ENCODE measurements around the gene PI4KA.
"Not testable (repeated sequence)": the region's sequence is repeated elsewhere in the genome, so short reads cannot be mapped to it uniquely, and the experiment has no call there.

The PI4KA gene

DNA sequence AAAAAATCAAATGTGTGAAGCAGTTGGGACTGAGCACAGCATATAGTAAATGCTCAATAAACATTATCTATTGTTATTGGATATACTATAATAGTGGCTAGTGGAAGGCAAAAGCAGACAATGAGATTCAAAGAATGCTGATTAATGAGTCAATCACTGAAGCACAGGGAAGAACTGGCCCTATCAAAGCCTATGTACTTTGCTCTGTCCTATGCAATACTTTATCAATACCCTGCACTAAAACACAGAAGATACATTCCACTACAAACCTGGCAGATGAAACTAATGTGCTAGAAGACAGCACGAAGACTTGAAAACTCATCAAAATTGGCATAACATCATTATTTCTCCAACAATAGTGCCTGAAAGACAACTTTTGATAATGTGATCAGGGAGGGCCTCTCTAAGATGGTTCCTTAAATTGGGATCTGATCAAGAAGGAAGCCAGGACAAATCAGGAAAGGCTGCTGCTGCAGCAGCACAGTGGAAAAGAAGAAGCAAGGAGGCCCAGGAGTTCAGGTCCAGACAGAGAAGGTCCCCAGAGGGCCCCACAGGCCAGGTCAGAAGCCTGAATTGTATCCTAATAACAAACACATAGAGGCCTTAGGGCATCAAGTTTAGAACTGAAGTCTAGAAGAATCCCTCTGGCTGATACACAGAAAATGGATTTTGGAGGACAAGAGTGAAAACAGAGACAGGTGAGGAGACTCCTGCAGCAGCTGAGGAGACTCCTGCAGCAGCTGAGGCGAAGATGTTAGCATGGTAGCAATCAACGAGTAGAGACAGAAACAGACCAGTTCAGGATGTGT is 18.6 kb downstream of the PI4KA start:
- no peak for TF ChIP-seq ZFX (IDR thresholded peaks at IDR 0.05; ENCODE audit: borderline replicate concordance)
- TF ChIP-seq, protein P1, sequence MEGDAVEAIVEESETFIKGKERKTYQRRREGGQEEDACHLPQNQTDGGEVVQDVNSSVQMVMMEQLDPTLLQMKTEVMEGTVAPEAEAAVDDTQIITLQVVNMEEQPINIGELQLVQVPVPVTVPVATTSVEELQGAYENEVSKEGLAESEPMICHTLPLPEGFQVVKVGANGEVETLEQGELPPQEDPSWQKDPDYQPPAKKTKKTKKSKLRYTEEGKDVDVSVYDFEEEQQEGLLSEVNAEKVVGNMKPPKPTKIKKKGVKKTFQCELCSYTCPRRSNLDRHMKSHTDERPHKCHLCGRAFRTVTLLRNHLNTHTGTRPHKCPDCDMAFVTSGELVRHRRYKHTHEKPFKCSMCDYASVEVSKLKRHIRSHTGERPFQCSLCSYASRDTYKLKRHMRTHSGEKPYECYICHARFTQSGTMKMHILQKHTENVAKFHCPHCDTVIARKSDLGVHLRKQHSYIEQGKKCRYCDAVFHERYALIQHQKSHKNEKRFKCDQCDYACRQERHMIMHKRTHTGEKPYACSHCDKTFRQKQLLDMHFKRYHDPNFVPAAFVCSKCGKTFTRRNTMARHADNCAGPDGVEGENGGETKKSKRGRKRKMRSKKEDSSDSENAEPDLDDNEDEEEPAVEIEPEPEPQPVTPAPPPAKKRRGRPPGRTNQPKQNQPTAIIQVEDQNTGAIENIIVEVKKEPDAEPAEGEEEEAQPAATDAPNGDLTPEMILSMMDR (IDR thresholded peaks at IDR 0.05): no peak
- H3K27ac ChIP-seq: no peak overlapping the region

DNA sequence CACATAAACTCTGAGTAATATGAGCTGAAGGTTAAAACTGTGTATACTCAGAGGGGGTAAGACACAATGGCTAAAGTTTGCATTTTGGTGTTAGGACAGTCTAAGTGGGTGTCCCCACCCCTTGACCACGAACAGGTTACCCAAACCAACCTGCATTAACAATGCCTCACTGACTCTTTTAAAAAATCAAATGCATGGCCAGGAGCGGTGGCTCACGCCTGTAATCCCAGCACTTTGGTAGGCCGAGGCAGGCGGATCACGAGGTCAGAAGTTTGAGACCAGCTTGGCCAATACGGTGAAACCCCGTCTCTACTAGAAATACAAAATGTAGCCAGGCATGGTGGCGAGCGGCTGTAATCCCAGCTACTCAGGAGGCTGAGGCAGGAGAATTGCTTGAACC is 19.3 kb downstream of the PI4KA start:
- H3K27ac ChIP-seq: not testable (repeated sequence)

DNA sequence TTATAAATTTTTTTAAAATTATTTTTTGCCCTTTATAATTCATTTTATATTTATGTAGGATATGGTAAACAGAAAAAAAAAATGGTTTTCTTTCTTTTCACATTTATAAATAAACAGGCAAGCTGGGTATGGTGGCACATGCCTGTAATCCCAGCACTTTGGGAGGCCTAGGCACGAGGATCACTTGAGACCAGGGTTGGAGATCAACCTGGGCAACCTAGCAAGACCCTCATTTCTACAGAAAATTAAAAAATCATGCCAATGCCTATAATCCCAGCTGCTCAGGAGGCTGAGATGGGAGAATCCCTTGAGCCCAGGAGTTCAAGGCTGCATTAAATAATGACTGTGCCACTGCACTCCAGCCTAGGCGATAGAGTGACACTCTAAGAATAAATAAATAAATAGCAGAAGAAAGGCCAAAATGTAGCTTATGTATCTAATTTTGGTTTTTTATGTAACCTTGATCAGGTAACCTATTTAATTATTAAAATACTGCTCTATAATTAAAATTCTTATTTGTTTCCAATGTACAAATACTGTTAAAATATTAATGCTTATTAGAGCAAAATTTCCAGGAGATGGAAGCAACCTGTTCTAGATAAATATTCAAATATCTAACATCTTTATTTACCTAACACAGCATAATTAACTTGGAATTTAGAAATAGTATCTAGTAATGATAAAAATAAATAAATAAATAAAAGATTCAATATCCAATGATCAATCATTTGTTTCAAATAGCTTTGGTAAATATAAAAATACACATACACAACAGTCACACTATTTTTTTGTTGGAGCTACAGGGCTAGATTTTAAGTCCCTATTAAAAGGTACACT is 21.4 kb downstream of the PI4KA start:
- H3K27ac ChIP-seq: no peak overlapping the region
- TF ChIP-seq, protein P1 (IDR thresholded peaks at IDR 0.05): no peak
- no peak for TF ChIP-seq ZFX (IDR thresholded peaks at IDR 0.05; ENCODE audit: borderline replicate concordance)

DNA sequence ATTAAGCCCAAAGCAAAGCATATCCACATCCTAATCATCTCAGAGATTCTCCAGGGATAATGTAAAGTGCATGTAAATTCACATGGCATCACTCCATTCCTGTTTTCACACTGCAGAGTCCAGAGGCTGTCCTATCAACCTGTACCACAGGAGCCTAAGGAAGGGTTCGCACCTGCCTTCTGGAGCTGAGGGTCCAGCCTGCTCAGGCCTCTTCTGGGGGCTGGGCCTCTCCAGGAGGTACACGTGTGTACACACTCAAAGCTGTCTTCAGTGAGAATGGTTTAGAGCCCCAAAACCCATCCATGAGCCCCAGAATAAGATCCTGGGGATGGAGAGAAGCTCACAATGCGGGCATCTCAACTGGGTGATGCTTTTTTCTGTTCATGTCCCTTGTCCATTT is 23.9 kb downstream of the PI4KA start:
- no peak overlapping the region for H3K27ac ChIP-seq
- TF ChIP-seq, protein P1 (IDR thresholded peaks at IDR 0.05): no peak
- no peak for TF ChIP-seq ZFX (IDR thresholded peaks at IDR 0.05; ENCODE audit: borderline replicate concordance)

DNA sequence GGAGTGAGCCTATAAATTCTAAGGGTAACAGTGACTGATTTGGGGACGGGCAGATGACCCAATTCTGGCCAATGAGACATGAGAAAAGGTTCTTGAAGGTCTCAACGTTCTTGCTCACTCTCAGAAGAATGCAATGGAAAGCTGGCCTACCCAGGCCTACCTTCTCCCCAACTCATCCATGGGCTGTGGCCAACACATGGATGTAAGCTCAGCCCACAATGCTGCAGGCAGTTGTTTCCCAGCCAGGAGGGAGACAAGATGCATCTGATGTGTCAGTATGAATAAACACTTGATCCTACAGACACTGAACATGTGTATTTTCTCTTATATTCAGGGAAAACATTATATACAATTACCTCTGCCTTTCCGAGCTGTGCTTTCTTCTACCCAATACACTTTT is 24.4 kb downstream of the PI4KA start:
- H3K27ac ChIP-seq: no peak overlapping the region
- TF ChIP-seq, protein P1 (IDR thresholded peaks at IDR 0.05): no peak
- no peak for TF ChIP-seq ZFX (IDR thresholded peaks at IDR 0.05; ENCODE audit: borderline replicate concordance)

DNA sequence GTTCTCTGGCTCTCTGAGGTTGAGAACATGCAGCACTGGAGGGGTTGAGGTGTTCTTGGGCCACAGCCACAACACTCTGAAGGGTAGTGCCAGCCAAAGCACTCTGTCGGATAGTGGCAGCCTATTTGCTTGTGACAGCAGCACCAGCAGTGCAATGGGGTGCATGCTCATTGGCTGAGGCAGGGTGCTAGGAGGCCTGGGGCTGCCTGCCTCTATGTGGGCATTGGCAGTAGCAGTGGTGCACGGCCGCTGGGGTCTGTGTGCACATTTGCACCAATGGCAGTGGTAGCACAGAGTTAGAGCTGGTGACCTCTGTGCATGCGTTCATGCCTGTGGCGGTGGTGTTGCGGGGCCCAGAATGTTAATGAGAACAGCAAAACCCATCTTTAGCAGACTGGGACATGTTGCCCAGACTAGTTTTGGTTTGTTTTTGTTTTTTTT is 25.4 kb downstream of the PI4KA start:
- no peak for TF ChIP-seq ZFX (IDR thresholded peaks at IDR 0.05; ENCODE audit: borderline replicate concordance)
- TF ChIP-seq, protein P1 (IDR thresholded peaks at IDR 0.05): no peak
- H3K27ac ChIP-seq: no peak overlapping the region

DNA sequence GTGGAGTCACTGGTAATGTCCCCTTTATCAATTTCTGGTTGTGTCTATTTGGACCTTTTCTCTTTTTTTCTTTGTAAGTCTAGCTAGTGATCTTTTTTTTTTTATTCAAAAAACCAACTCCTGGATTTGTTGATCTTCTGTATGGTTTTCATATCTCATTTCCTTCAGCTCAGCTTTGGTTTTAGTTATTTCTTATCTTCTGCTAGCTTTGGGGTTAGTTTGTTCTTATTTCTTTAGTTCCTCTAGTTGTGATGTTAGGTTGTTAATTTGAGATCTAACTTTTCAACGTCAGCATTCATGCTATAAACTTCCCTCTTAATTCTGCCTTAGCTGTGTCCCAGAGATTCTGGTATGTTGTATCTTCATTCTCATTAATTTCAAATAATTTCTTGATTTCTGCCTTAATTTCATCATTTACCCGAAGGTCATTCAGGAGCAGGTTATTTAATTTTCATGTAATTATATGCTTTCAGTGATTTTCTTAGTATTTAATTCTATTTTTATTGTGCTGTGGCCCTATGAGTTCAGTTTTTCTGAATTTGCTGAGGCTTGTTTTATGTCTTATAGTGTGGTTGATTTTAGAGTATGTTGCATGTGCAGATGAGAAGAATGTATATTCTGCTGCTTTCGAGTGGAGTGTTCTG is 29.0 kb downstream of the PI4KA start:
- no peak overlapping the region for H3K27ac ChIP-seq
- no peak for TF ChIP-seq ZFX (IDR thresholded peaks at IDR 0.05; ENCODE audit: borderline replicate concordance)
- TF ChIP-seq, protein P1 (IDR thresholded peaks at IDR 0.05): no peak

DNA sequence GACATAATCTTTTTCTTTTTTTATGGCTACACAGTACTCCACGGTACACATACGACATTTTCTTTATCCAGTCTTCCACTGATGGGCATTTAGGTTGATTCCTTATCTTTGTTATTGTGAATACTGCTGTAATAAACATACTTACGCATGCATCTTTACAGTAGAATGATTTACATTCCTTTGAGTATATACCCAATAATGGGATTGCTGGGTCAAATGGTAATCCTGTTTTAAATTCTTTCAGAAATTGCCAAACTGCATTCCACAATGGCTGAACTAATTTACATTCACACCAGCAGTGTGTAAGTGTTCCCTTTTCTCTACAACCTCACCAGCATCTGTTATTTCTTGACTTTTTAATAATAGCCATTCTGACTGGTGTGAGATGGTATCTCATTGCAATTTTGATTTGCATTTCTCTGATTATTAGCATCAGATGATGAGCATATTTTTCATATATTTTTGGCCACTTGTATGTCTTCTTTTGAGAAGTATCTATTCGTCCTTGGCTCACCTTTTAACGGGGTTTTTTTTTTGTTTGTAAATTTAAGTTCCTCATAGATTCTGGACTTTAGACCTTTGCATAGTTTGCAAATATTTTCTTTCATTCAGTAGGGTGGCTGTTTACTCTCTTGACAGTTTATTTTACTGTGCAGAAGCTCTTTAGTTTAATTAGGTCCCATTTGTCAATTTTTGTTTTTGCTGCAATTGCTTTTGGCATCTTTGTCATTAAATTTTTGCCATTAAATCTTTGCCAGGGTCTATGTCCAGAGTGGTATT is 32.0 kb downstream of the PI4KA start:
- peak overlapping the region; percentile 19; the same call in 1 of the 2 replicates for H3K27ac ChIP-seq
